ENCODE data around the gene CLCNKA. TPM values are rescaled to one million over a fixed set of nuclear protein-coding genes. Genes with fewer than 3 reads are reported as not detected.

Gene CLCNKA
- total RNA-seq, 1 experiment from 2014 or later: 0.10 TPM

DNA sequence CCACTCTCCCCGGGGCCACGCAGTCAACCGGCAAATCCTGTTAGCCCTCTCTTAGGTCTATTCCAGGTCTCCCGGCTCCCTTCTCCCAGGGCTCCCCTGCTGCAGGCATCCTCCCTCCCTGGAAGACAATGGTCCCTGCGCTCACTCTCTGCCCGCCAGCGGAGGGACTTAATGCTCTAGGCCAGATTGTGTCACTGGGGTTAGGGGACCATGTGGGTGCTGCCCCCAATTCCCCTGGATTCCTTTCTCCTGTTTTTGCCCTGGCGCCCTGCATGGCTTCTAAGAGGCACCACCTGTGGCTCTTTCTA lies 43.4 kb downstream of the CLCNKA start:
- no peaks in the 10 kb centered on the region for H3K27me3 ChIP-seq (ENCODE audit: control insufficient read depth, insufficient read depth, low read length)
- H3K36me3 ChIP-seq (replicated peaks; ENCODE audit: control insufficient read depth, insufficient read depth, low read length): no peaks in the 10 kb centered on the region
- DNase-seq: peak; percentile 72
- H3K4me3 ChIP-seq (ENCODE audit: insufficient read depth, low read depth, low read length): no peak overlapping the region

DNA sequence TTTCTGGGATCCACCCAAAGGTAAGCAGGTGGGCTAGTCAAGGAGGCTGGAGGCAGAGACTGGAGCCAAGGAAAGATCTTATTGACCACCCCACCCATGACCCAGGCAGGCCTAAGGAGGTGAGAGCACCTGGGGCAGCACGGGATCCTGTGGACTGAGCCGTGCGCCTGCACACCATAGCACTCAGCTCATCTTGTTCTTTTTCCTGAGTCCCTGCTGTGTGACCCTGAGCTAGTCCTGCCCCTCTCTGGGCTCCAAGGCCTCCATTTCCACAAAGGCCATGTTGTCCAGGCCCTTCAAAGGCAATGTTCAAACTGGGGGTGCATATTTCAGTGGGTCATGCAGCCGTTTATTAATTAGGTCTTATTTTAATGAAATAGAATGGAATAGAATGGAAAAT lies 44.4 kb downstream of the CLCNKA start:
- Histone ChIP-seq H3K4me3 (ENCODE audit: insufficient read depth, low read depth, low read length) (no peak overlapping the region), H3K36me3 (replicated peaks; ENCODE audit: control insufficient read depth, insufficient read depth, low read length) (no peaks in the 10 kb centered on the region), H3K27me3 (ENCODE audit: control insufficient read depth, insufficient read depth, low read length) (no peaks in the 10 kb centered on the region)
- no peak for DNase-seq

DNA sequence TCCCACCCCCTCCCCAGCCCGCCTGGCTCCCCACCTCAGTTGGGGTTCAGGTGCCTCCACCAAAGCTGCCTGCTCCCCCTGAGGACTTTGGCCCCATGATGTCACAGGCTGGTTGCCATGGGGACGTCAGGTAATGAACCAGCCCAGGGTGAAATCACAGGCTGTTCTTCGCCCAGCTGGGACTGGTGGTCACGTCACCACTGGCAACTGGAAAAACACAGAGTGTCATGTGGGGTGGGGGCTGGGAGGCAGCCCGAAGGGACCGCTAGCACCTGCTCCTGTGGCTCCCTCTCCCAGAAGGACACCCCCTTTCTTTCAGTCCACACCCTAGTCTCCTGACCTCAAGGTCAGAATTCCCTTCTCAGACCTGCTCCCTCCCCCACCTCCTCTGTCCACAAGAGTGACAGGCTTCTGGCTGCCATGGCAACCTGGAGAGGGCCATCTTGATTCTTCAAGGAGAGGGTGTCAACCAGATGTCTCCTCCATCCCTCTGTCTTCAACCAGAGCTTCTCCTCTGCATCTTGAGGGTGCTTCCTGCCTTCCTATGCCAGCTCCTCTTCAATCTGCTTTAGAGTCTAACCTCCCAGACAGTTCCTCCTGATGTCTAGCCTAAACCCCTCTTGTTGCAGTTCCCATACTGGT lies 45.4 kb downstream of the CLCNKA start:
- peak; percentile 80 for DNase-seq
- no peaks in the 10 kb centered on the region for H3K36me3 ChIP-seq (replicated peaks; ENCODE audit: control insufficient read depth, insufficient read depth, low read length)
- H3K4me3 ChIP-seq (ENCODE audit: insufficient read depth, low read depth, low read length): no peak overlapping the region
- peaks cover 8% of the 10 kb centered on the region for H3K27me3 ChIP-seq (ENCODE audit: control insufficient read depth, insufficient read depth, low read length)

DNA sequence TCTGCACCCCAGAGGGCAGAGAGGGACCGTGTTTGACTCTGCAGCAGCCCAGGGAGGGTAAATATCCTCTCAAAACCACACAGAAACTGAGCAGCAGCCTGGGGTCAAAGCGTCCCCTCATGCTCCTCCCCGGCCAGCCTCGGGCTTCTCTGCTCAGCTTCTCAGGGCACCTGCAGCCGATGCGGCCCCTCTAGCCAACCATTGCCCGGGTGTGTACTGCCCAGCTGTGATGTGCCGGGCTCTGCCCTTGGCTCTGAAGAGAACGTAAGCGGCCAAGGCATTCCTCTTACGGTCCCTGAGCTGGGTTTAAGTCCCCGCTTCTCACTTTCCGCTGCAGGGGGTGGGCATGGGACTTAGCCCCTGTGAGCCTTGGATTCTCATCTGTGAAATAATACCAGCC lies 46.1 kb downstream of the CLCNKA start:
- Histone ChIP-seq H3K27me3 (ENCODE audit: control insufficient read depth, insufficient read depth, low read length) (peaks cover 15% of the 10 kb centered on the region), H3K4me3 (ENCODE audit: insufficient read depth, low read depth, low read length) (no peak overlapping the region)

DNA sequence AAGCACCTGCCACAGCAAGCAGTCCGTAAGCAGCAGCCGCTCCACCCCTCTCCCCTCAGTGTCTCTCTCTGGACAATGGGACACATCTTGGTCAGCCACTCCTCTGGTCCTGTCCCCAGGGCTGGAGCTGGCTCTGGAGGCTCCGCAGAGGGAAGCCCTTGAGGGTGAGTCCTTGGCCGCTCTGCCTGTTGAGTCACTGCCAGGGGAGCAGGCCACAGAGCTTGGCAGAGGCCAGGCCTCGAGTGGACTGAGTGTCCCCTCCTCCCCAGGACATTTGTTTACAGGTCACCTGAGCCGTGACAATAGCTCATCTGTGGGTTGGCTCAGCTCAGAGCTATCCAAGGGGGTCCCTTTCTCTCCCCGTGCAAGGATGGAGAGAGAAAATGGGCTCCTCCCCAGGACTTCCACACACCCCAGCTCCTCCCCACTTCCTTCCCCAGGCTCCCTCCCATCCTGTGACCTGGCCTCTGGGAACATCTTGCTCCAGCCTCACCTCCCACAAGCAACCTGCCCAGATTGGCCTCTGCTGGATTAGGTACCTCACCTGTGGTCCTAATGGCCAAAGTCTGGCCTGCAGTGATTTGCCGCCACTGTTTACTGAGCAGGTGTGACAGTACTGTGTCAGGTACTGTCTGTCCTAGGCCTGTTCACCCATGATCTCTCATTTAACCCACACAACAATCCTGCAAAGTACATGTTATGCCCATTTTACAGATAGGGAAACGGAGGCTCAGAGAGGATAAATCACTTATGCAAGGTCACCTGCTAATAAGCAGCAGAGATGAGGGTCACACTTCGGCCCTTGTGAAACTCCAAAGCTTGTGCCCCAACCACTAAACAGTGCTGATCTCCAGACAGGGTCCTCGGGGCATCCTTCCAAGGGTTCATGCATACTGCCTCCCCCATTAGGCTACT lies 46.8 kb downstream of the CLCNKA start:
- H3K36me3 ChIP-seq (replicated peaks; ENCODE audit: control insufficient read depth, insufficient read depth, low read length): no peaks in the 10 kb centered on the region

More for the DNA sequence above, 46.1 kb downstream of the CLCNKA start:
- DNase-seq: no peak
- H3K36me3 ChIP-seq (replicated peaks; ENCODE audit: control insufficient read depth, insufficient read depth, low read length): no peaks in the 10 kb centered on the region

DNA sequence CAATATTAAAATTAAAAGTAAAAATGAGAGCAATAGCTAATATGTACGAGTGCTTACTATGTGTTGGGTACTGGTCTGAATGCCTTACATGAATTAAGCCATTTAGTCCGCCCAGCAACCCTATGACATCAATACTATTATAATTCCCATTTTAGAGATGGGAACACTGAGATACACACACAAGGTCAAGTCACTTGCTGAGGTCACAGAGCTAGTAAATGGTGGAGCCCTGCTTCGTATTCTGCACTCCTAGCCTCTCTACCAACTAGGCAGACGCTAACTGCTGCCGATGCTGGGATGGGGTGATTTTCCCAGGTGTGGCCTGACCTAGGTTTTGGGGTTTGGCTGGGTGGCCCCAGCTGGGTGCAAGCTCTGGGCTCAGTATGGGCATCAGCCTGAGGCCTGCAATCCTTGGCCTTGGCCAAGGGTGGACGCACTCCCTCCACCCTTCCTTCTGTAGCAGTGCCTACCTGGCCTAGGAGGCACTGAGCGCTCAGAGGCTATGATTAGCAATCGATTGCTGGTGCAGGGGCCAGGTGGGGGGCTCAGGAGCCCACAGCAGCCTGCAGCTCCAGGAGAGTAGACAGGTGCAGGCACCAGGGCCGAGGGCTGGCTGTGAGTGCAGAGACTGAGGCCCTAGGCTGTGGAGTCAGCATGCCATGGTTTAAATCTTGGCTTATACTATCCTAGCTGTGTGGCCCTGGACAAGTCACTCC lies 49.0 kb downstream of the CLCNKA start:
- Histone ChIP-seq H3K36me3 (replicated peaks; ENCODE audit: control insufficient read depth, insufficient read depth, low read length) (no peaks in the 10 kb centered on the region), H3K27me3 (ENCODE audit: control insufficient read depth, insufficient read depth, low read length) (peaks cover 33% of the 10 kb centered on the region), H3K4me3 (ENCODE audit: insufficient read depth, low read depth, low read length) (no peak overlapping the region)
- DNase-seq: no peak

More for the DNA sequence above, 46.8 kb downstream of the CLCNKA start:
- DNase-seq: no peak
- Histone ChIP-seq H3K27me3 (ENCODE audit: control insufficient read depth, insufficient read depth, low read length) (peaks cover 20% of the 10 kb centered on the region), H3K4me3 (ENCODE audit: insufficient read depth, low read depth, low read length) (no peak overlapping the region)

DNA sequence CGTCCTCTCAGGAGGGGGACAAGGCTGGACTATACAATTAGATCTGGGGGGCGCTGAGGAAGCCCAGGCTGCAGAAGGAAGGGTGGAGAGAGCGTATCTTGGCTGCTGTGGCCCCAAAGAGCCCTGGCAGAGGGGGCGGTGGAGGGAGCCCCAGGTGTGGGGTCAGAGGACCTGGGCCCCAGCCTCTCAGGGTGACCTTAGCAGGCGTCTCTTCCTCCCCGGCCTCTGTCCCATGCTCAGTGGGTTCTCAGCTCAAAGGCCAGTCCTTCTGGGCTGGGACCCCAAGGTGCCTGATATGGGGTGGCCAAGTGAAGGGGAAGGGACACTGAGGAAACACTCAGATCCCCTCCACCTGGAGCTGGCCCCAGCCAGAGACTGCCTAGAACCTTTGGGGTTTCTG lies 49.8 kb downstream of the CLCNKA start:
- Histone ChIP-seq H3K36me3 (replicated peaks; ENCODE audit: control insufficient read depth, insufficient read depth, low read length) (no peaks in the 10 kb centered on the region), H3K4me3 (ENCODE audit: insufficient read depth, low read depth, low read length) (no peak overlapping the region), H3K27me3 (ENCODE audit: control insufficient read depth, insufficient read depth, low read length) (peaks cover 35% of the 10 kb centered on the region)
- DNase-seq: no peak

DNA sequence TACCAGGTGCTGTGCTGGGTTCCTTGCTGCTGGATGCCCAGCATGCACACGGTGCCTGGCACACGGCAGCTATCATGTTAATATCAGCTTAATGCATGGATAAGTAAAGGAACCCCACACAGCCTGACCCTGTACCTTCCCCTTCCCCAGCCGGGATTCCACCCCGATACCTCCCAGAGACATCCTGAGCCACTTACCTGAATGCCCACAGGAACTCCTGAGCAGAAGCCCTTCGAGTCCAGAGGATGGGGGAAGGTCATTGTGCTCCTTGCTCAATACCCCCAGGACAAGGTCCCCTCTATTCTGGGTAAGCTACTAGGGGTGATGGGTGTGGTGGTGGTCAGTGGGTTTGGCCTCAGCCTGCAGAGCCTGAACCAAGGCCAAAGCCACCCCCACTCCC lies 50.3 kb downstream of the CLCNKA start:
- no peak for DNase-seq
- no peaks in the 10 kb centered on the region for H3K36me3 ChIP-seq (replicated peaks; ENCODE audit: control insufficient read depth, insufficient read depth, low read length)
- H3K27me3 ChIP-seq (ENCODE audit: control insufficient read depth, insufficient read depth, low read length): peaks cover 35% of the 10 kb centered on the region
- H3K4me3 ChIP-seq (ENCODE audit: insufficient read depth, low read depth, low read length): no peak overlapping the region

DNA sequence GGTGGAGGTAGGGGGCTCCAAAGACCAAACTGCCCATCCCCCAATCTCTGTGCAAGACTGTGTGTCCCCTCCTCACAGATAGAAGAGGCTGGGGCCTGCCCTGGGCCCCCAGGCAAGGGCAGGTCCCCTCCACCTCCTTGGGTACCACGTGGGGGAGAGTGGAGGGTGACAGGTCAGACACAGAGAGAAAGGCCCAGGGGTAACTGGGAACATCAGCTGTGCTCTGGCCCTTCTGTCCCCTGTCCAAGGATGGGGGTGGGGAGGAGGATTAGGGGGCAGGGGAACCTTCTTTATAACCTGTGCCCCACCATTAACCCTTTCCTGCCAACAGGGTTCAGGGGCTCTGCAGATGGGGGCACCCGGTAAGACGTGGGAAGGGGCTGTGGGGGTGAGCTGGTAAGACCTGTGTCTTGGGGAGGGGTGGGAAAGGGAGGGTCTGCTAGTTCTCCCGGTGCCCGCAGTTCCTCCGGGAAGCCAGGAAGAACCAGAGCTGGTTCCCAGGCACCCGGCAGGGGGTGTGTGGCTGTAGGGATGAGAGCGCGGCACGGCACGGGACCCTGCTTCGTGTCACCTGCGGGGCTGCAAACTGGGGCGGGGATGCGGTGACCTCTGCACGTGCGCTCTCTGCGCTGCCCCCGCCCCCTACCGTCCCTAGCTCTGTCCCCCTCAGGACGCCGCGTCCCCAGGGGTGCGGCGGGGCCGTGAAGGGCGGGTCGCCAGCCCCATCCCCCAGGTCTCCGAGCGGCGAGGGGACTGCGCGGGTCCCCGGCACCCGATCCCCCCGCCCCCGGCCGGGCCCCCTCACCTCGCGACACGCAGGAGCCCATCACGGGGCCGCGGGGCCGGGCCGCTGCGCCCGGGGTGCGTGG lies 51.0 kb downstream of the CLCNKA start:
- Histone ChIP-seq H3K27me3 (ENCODE audit: control insufficient read depth, insufficient read depth, low read length) (peaks cover 35% of the 10 kb centered on the region), H3K4me3 (ENCODE audit: insufficient read depth, low read depth, low read length) (peak overlapping the region; percentile 49), H3K36me3 (replicated peaks; ENCODE audit: control insufficient read depth, insufficient read depth, low read length) (no peaks in the 10 kb centered on the region)
- DNase-seq: peak; percentile 88

DNA sequence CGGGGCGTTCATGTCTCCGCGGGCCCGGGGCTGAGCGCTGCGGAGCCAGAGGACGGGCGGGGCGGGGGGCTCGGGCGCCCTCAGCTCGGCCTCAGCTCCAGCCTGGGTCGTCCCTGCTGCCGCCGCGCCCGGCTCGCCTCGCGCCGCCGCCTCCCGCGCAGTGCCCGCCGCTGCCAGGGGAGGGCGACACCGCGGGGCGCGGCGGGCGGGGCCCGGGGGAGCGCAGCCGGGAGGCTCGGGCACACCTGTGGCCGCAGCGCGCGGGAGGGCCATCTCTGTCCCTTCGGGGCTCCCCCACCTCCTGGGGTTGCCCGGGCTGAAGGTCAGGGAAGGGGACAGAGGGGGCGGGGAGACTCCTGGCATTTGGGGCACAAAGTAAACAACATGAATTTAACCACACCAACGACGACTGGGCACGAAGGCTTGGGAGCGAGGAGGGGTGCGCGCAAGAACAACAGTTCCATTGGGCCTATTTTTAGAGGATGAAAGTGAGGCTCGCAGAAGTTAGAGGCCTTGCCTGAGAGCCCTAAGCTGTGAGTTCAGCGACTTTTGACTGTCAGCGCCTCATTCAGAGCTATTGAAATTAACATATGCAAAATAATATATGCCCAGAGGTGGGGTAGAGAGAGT lies 51.8 kb downstream of the CLCNKA start, which contains the start of gene FAM131C:
FAM131C (minus strand) TSS at position 162 of the 630 bp plus-strand sequence. CDS start 209 bp downstream, outside the sequence.
- peaks cover 35% of the 10 kb centered on the region for H3K27me3 ChIP-seq (ENCODE audit: control insufficient read depth, insufficient read depth, low read length)
- peak within 1 kb of the TSS; percentile 49 for H3K4me3 ChIP-seq (ENCODE audit: insufficient read depth, low read depth, low read length)
- no peaks in the 10 kb centered on the region for H3K36me3 ChIP-seq (replicated peaks; ENCODE audit: control insufficient read depth, insufficient read depth, low read length)
- peak; percentile 97 for DNase-seq

DNA sequence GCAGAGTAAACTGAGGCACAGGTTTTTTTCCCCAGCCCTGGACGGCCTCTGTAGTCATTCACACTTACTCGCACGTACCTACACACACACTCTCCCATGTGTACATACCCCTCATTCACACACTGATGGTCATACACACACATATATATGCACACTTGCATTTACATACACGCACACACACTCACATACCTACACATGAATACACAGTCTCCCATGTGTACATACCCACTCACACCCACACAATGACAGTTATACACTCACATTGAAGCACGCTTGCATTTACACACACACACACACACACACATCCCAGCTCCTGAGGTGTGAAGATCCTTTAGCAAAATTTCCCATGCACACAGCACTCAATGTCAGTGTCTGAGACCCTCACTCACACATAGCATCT lies 52.4 kb downstream of the CLCNKA start:
- no peak for DNase-seq
- no peaks in the 10 kb centered on the region for H3K36me3 ChIP-seq (replicated peaks; ENCODE audit: control insufficient read depth, insufficient read depth, low read length)
- H3K27me3 ChIP-seq (ENCODE audit: control insufficient read depth, insufficient read depth, low read length): peaks cover 35% of the 10 kb centered on the region
- no peak overlapping the region for H3K4me3 ChIP-seq (ENCODE audit: insufficient read depth, low read depth, low read length)

DNA sequence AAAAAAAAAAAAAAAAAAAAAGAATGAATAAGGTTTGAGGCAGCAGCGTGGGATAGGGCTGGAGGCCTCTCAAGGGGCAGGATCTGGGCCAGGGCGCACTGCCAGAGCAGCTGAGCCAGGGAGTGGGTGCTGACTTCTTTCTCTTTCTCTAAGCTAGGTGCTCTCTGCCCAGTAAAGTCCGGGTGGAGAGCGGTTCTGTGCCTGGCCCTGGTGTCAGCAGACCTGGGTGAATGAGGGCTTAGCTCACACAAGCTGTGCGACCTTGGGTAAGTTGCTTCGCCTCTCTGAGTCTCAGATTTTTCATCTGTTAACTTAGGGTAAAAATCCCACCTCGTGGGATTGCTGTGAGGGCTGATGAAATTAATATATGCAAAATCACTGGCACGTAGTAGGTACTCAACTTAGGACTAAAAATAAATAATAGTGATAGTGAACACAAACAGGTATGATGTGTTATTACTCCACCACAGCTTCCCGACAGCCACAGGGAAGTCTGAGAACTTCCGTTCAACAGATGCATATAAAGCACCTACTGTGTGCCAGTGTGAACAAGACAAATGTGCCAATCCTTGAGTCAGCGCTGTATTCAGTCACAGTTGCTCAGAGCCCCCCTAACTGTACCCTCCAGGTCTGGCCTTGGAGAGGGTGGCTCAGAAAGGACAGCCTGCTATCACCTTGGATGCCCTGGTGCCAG lies 53.6 kb downstream of the CLCNKA start:
- H3K4me3 ChIP-seq (ENCODE audit: insufficient read depth, low read depth, low read length): no peak overlapping the region
- DNase-seq: no peak
- no peaks in the 10 kb centered on the region for H3K36me3 ChIP-seq (replicated peaks; ENCODE audit: control insufficient read depth, insufficient read depth, low read length)
- peaks cover 35% of the 10 kb centered on the region for H3K27me3 ChIP-seq (ENCODE audit: control insufficient read depth, insufficient read depth, low read length)

Data from H7 (cell line).